Activated CD4-positive, alpha-beta T cell treated with anti-CD3 and anti-CD28 coated beads for 36 hours (primary cell): Measurements from ENCODE around the gene ONECUT3. TPM values are rescaled to one million over a fixed set of nuclear protein-coding genes. Genes with fewer than 3 reads are reported as not detected.

Experiments
- ATAC-seq: fragments of 200-7000 bp; cut with Tn5 transposase; one replicate; pipeline ENCODE4 v1.10.0; 2021; ENCODE audit warnings: mild to moderate bottlenecking, moderate library complexity
- CTCF ChIA-PET: fragments of 350-600 bp; sonication (Branson Sonifier 250); formaldehyde crosslinking; loops from one replicate; lab custom pipeline; 2021; ENCODE audit warnings: antibody characterized with exemption; lab: Charles Lee
- POLR2A ChIA-PET: fragments of 350-600 bp; sonication (Branson Sonifier 250); formaldehyde crosslinking; loops from one replicate; lab custom pipeline; 2021; ENCODE audit warnings: antibody characterized with exemption, inconsistent platforms; lab: Charles Lee
- DNase-seq: peaks from one replicate; pipeline ENCODE4 v3.0.0-alpha.2; 2020
- H3K27ac Mint-ChIP-seq: one replicate; pipeline ENCODE4 v1.8.0; 2021; ENCODE audit warnings: mixed read lengths
- H3K27me3 Mint-ChIP-seq: one replicate; pipeline ENCODE4 v1.8.0; 2021; ENCODE audit warnings: mixed read lengths
- H3K36me3 Mint-ChIP-seq: one replicate; pipeline ENCODE4 v1.8.0; 2021; ENCODE audit warnings: low read depth, mixed read lengths
- H3K4me1 Mint-ChIP-seq: one replicate; pipeline ENCODE4 v1.8.0; 2021; ENCODE audit warnings: mixed read lengths
- H3K4me3 Mint-ChIP-seq: one replicate; pipeline ENCODE4 v1.8.0; 2021; ENCODE audit warnings: mild to moderate bottlenecking, moderate library complexity, mixed read lengths
- H3K9me3 Mint-ChIP-seq: one replicate; pipeline ENCODE4 v1.8.0; 2021; ENCODE audit warnings: low read depth, mixed read lengths
- intact Hi-C, 2 experiments: fragments of 100-400 bp; cut with DNase I in 1 of 2; cut with micrococcal nuclease in 1 of 2; formaldehyde crosslinking; loops; one replicate each; pipeline versions ENCODE4 v1.14.2 to v1.15.1; 2022 to 2024; cut with DNase I, micrococcal nuclease
- total RNA-seq, 2 experiments: library from RNA; stranded (reverse); gene quantifications; one replicate each; pipeline ENCODE4 v1.2.3, GENCODE V29; 2021

Gene ONECUT3
- total RNA-seq, 2 experiments from 2014 or later = not detected

- no peaks in the 10 kb centered on the region for H3K27me3 Mint-ChIP-seq
Measured at GRCh38 chr19:1806184-1807029, 53.1 kb downstream of the ONECUT3 start.

GRCh38 chr19:1807030-1807694 lies 53.9 kb downstream of the ONECUT3 start:
- CTCF ChIA-PET = interaction anchor here (0.6 to 1.0 kb wide), 2 partner anchors 11 to 31 kb away, joined by 3 read pairs; no protein-coding TSS in a partner anchor
- H3K27me3 Mint-ChIP-seq = no peaks in the 10 kb centered on the region
- POLR2A ChIA-PET = no interaction called here
- DNase-seq = no peak
- no peak overlapping the region for H3K27ac Mint-ChIP-seq
- peaks cover 5% of the 10 kb centered on the region for H3K4me1 Mint-ChIP-seq
- intact Hi-C loops = no loop called here
- no peak for ATAC-seq
- no peak overlapping the region for H3K4me3 Mint-ChIP-seq
- H3K9me3 Mint-ChIP-seq = no peaks in the 10 kb centered on the region
- no peaks in the 10 kb centered on the region for H3K36me3 Mint-ChIP-seq

More at GRCh38 chr19:1806184-1807029, 53.1 kb downstream of the ONECUT3 start:
- Mint-ChIP-seq H3K4me1 (peaks cover 1% of the 10 kb centered on the region), H3K9me3 (no peaks in the 10 kb centered on the region), H3K36me3 (no peaks in the 10 kb centered on the region), H3K27ac (no peak overlapping the region), H3K4me3 (no peak overlapping the region)
- intact Hi-C loops = no loop called here
- CTCF ChIA-PET = interaction anchor here (0.6 to 1.0 kb wide), 2 partner anchors 10 to 32 kb away, joined by 3 read pairs; no protein-coding TSS in a partner anchor
- DNase-seq (no peak), ATAC-seq (no peak)
- POLR2A ChIA-PET = no interaction called here

GRCh38 chr19:1807695-1808394 lies 54.5 kb downstream of the ONECUT3 start:
- peaks cover 10% of the 10 kb centered on the region for H3K4me1 Mint-ChIP-seq
- DNase-seq = no peak
- no peak overlapping the region for H3K27ac Mint-ChIP-seq
- CTCF ChIA-PET = interaction anchor here (1.0 kb wide), 1 partner anchor 12 kb away, joined by 3 read pairs; no protein-coding TSS in a partner anchor
- H3K4me3 Mint-ChIP-seq = no peak overlapping the region
- POLR2A ChIA-PET = no interaction called here
- ATAC-seq = no peak
- intact Hi-C loops = no loop called here
- no peaks in the 10 kb centered on the region for H3K27me3 Mint-ChIP-seq
- H3K9me3 Mint-ChIP-seq = no peaks in the 10 kb centered on the region
- H3K36me3 Mint-ChIP-seq = no peaks in the 10 kb centered on the region

GRCh38 chr19:1808395-1808731 lies 55.1 kb downstream of the ONECUT3 start:
- ATAC-seq = no peak
- H3K4me1 Mint-ChIP-seq = peaks cover 14% of the 10 kb centered on the region
- H3K27ac Mint-ChIP-seq = no peak overlapping the region
- ChIA-PET CTCF (no interaction called here), POLR2A (no interaction called here)
- DNase-seq = no peak
- no peak overlapping the region for H3K4me3 Mint-ChIP-seq
- H3K36me3 Mint-ChIP-seq = no peaks in the 10 kb centered on the region
- intact Hi-C loops = no loop called here
- H3K9me3 Mint-ChIP-seq = no peaks in the 10 kb centered on the region
- no peaks in the 10 kb centered on the region for H3K27me3 Mint-ChIP-seq

- ChIA-PET CTCF (no interaction called here), POLR2A (no interaction called here)
- peaks cover 14% of the 10 kb centered on the region for H3K4me1 Mint-ChIP-seq
- H3K36me3 Mint-ChIP-seq = no peaks in the 10 kb centered on the region
- intact Hi-C loops = loop anchor here in 1 of 2 experiments (5.0 kb wide), 1 partner anchor 1468 kb away; no protein-coding TSS in a partner anchor
- DNase-seq (no peak), ATAC-seq (no peak)
- no peak overlapping the region for H3K4me3 Mint-ChIP-seq
- no peak overlapping the region for H3K27ac Mint-ChIP-seq
- H3K9me3 Mint-ChIP-seq = no peaks in the 10 kb centered on the region
- H3K27me3 Mint-ChIP-seq = no peaks in the 10 kb centered on the region
Measured at GRCh38 chr19:1809678-1810077, 56.4 kb downstream of the ONECUT3 start.

- H3K4me3 Mint-ChIP-seq = no peak overlapping the region
- ATAC-seq = no peak
- no peaks in the 10 kb centered on the region for H3K9me3 Mint-ChIP-seq
- no peak for DNase-seq
- CTCF ChIA-PET = no interaction called here
- H3K27ac Mint-ChIP-seq = no peak overlapping the region
- POLR2A ChIA-PET = no interaction called here
- no peaks in the 10 kb centered on the region for H3K27me3 Mint-ChIP-seq
- intact Hi-C loops = loop anchor here in 1 of 2 experiments (5.0 kb wide), 1 partner anchor 1467 kb away; no protein-coding TSS in a partner anchor
- peaks cover 3% of the 10 kb centered on the region for H3K36me3 Mint-ChIP-seq
- peaks cover 14% of the 10 kb centered on the region for H3K4me1 Mint-ChIP-seq
Measured at GRCh38 chr19:1810439-1811160, 57.3 kb downstream of the ONECUT3 start.

- ChIA-PET CTCF (interaction anchor here (0.6 kb wide), 1 partner anchor 44 kb away, joined by 3 read pairs; no protein-coding TSS in a partner anchor), POLR2A (no interaction called here)
- Mint-ChIP-seq H3K4me1 (peaks cover 14% of the 10 kb centered on the region), H3K27ac (no peak overlapping the region), H3K36me3 (peaks cover 6% of the 10 kb centered on the region), H3K9me3 (no peaks in the 10 kb centered on the region), H3K4me3 (peak overlapping the region; percentile 77), H3K27me3 (no peaks in the 10 kb centered on the region)
- intact Hi-C loops = loop anchor here in 1 of 2 experiments (5.0 kb wide), 1 partner anchor 1466 kb away; no protein-coding TSS in a partner anchor
- peak; percentile 80 for DNase-seq
- ATAC-seq = no peak
Measured at GRCh38 chr19:1811472-1811894, 58.2 kb downstream of the ONECUT3 start.

GRCh38 chr19:1811942-1812425 lies 58.7 kb downstream of the ONECUT3 start, which contains the start of gene ATP8B3:
Gene ATP8B3, minus strand, starts transcription at chr19:1812276. Its CDS starts 540 bp downstream, at chr19:1811736.
- Mint-ChIP-seq H3K4me1 (peaks cover 14% of the 10 kb centered on the region), H3K9me3 (no peaks in the 10 kb centered on the region), H3K27ac (peak within 1 kb of the TSS; percentile 90), H3K27me3 (no peaks in the 10 kb centered on the region), H3K4me3 (peak within 1 kb of the TSS; percentile 77), H3K36me3 (peaks cover 6% of the 10 kb centered on the region)
- CTCF ChIA-PET = no interaction called here
- intact Hi-C loops = loop anchor here in 1 of 2 experiments (1.0 to 5.0 kb wide), 14 partner anchors 36 to 1465 kb away; partner anchors contain the start of genes ADAMTSL5, CSNK1G2, DAZAP1 and MBD3
- no peak for DNase-seq
- POLR2A ChIA-PET = no interaction called here
- ATAC-seq = peak; percentile 11

GRCh38 chr19:1812426-1813191 lies 59.3 kb downstream of the ONECUT3 start:
- CTCF ChIA-PET = no interaction called here
- ATAC-seq (peak; percentile 90), DNase-seq (peak; percentile 94)
- intact Hi-C loops = loop anchor here in 1 of 2 experiments (1.0 to 5.0 kb wide), 15 partner anchors 23 to 1465 kb away; partner anchors contain the start of genes ADAMTSL5, CSNK1G2, DAZAP1 and MBD3
- Mint-ChIP-seq H3K36me3 (peaks cover 10% of the 10 kb centered on the region), H3K27ac (peak overlapping the region; percentile 90), H3K27me3 (no peaks in the 10 kb centered on the region), H3K4me3 (peak overlapping the region; percentile 77), H3K9me3 (no peaks in the 10 kb centered on the region), H3K4me1 (peaks cover 14% of the 10 kb centered on the region)
- POLR2A ChIA-PET = no interaction called here
